Stimulated activated naive CD8-positive, alpha-beta T cell treated with anti-CD3 and anti-CD28 coated beads, Interleukin-15, Interleukin-2, amounts not matched to agents 100 ng/mL and 50 ng/mL, for 24 hours (primary cell): ENCODE results near the gene MZB1.
A peak's percentile ranks its signal among the peaks of the same experiment; 100 is the strongest.

Source experiments
- H3K27ac Mint-ChIP-seq: one replicate; pipeline ENCODE4 v1.8.0; 2021; ENCODE audit warnings: mild to moderate bottlenecking, mixed read lengths
- H3K27me3 Mint-ChIP-seq: one replicate; pipeline ENCODE4 v1.8.0; 2021; ENCODE audit warnings: mixed read lengths
- H3K36me3 Mint-ChIP-seq: one replicate; pipeline ENCODE4 v1.8.0; 2021; ENCODE audit warnings: low read depth, mixed read lengths
- H3K4me1 Mint-ChIP-seq: one replicate; pipeline ENCODE4 v1.8.0; 2021; ENCODE audit warnings: low read depth, mixed read lengths
- H3K4me3 Mint-ChIP-seq: one replicate; pipeline ENCODE4 v1.8.0; 2021; ENCODE audit warnings: mild to moderate bottlenecking, mixed read lengths
- H3K9me3 Mint-ChIP-seq: one replicate; pipeline ENCODE4 v1.8.0; 2021; ENCODE audit warnings: mixed read lengths

The MZB1 gene

DNA sequence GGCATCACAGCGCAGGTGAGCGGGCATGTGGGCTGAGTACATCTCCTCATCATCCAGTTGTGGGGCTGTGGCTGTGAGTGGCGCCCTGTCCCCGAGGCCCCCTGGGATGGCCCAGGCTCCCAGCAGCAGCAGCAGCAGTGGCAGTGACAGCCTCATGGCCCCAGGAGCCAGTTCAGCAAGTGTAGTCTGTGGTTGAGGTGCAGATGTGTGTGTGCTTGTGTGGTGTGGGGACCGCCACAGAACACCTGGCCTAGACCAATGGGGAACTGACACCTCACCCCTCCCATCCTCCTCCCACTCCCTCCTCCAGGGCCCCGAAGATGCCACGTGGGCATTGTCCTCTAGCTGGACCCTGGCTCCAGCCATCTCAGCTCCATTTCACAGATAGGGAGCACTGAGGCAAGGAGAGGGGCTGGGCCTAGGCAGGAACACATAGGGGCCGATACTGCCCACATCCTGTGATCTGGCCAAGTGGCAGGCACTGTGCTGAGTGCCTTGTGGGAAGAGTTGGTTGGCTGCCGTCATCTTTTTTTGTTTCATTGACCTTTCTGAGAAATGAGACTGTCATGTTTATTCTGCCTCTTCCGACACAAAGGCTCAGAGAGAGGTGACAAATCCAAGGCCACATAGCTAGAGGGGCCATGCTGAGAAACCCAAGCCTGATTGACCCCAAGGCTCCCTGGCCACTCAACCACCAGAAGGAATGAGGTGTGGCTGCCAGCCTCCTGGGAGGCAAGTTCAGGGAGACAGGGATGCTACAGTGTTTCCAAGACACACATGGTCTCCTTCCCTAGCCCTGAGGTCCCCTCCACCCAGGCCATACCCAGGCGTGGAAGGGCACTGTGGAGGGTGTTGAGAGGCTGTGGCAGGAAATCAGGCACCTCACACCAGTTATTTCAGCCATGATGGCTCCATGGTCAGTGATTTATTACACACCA, at the start of gene MZB1:
Gene MZB1 (minus strand): TSS at position 213 of the 938 bp plus-strand sequence. CDS start 57 bp downstream, at position 156.
- H3K9me3 Mint-ChIP-seq, result no peaks in the 10 kb centered on the region
- H3K27ac Mint-ChIP-seq, result peak within 1 kb of the TSS; percentile 98
- H3K27me3 Mint-ChIP-seq, result no peaks in the 10 kb centered on the region
- no peaks in the 10 kb centered on the region for H3K36me3 Mint-ChIP-seq
- H3K4me1 Mint-ChIP-seq, result peaks cover 67% of the 10 kb centered on the region
- H3K4me3 Mint-ChIP-seq, result peak within 1 kb of the TSS; percentile 95

DNA sequence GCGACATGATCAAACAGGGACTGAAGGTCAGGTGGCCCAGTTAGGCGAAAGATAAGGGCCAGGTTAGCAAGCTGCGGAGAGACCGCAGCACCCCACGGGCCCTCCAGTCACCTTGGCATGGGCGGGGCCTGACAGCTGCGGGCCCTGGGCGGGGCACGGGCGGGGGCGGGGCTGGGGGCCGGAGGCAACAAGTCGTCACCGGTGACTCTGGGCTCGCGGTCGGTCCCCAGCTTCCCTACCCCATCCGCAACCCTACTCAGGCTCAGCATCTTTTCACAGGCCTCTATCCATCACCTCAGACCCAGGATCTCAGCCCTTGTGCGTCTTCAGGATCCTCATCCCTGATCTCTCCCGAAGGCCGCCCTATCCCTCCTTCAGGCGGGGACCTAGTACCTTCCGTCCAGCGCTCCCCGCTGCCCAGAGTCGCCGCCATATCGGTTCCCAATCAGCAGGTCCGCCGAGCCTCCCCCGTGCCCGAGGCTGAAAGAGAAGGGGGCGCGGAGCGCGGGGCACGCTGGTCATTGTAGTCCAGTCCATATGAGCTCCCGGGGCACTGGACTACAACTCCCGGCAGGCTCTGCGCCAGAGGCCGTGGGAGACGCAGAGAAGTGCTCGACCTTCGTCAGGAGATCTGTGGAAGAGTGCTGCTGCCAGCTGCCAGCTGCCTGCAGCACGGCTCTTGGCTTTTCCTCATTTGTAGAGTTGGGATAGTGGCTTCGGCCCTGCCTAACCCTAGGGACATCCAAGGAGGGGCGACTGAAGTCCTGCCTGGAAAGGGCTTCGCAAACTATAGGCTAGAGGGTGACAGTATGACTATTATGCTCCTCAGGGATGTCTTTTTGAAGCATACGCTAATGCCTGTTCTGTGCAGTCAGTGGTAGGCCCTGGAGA, 49.5 kb upstream of the MZB1 start, which contains the start of gene DNAJC18:
Gene DNAJC18 (minus strand): TSS at position 513 of the 891 bp plus-strand sequence. CDS start 80 bp downstream, at position 433.
- Mint-ChIP-seq H3K9me3 (no peaks in the 10 kb centered on the region), H3K27me3 (no peaks in the 10 kb centered on the region), H3K36me3 (peaks cover 21% of the 10 kb centered on the region), H3K27ac (peak within 1 kb of the TSS; percentile 99), H3K4me3 (peak within 1 kb of the TSS; percentile 99), H3K4me1 (peaks cover 55% of the 10 kb centered on the region)

GRCh38 chr5:139438707-139439012, 48.9 kb upstream of the MZB1 start:
- peak overlapping the region; percentile 99 for H3K4me3 Mint-ChIP-seq
- H3K27ac Mint-ChIP-seq, result peak overlapping the region; percentile 99
- H3K36me3 Mint-ChIP-seq, result peaks cover 22% of the 10 kb centered on the region
- no peaks in the 10 kb centered on the region for H3K9me3 Mint-ChIP-seq
- H3K27me3 Mint-ChIP-seq, result no peaks in the 10 kb centered on the region
- H3K4me1 Mint-ChIP-seq, result peaks cover 49% of the 10 kb centered on the region

DNA sequence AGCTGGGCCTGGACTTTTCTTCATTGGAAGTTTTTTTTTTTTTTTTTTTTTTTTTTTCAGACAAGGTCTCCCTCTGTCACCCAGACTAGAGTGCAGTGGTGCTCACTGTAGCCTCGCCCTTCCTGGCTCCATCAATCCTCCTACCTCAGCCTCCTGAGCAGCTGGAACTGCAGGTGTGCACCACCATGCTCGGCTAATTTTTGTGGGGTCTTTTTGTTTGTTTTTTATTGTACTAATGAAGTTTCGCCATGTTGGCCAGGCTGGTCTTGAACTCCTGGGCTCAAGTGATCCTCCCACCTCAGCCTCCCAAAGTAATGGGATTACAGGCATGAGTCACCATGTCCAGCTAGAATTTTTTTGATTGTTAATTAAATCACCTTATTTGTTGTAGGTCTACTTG, 46.0 kb upstream of the MZB1 start:
- Mint-ChIP-seq H3K27ac (no peak overlapping the region), H3K4me1 (peaks cover 36% of the 10 kb centered on the region), H3K36me3 (peaks cover 27% of the 10 kb centered on the region), H3K9me3 (no peaks in the 10 kb centered on the region), H3K4me3 (no peak overlapping the region), H3K27me3 (no peaks in the 10 kb centered on the region)

- no peak overlapping the region for H3K4me3 Mint-ChIP-seq
- no peak overlapping the region for H3K27ac Mint-ChIP-seq
- H3K9me3 Mint-ChIP-seq, result no peaks in the 10 kb centered on the region
- H3K36me3 Mint-ChIP-seq, result peaks cover 22% of the 10 kb centered on the region
- H3K4me1 Mint-ChIP-seq, result peaks cover 13% of the 10 kb centered on the region
- no peaks in the 10 kb centered on the region for H3K27me3 Mint-ChIP-seq
Observed at GRCh38 chr5:139431706-139432105, 42.0 kb upstream of the MZB1 start.

GRCh38 chr5:139430015-139430414, 40.3 kb upstream of the MZB1 start:
- H3K27ac Mint-ChIP-seq, result no peak overlapping the region
- H3K4me3 Mint-ChIP-seq, result no peak overlapping the region
- no peaks in the 10 kb centered on the region for H3K9me3 Mint-ChIP-seq
- peaks cover 11% of the 10 kb centered on the region for H3K4me1 Mint-ChIP-seq
- no peaks in the 10 kb centered on the region for H3K27me3 Mint-ChIP-seq
- peaks cover 26% of the 10 kb centered on the region for H3K36me3 Mint-ChIP-seq

DNA sequence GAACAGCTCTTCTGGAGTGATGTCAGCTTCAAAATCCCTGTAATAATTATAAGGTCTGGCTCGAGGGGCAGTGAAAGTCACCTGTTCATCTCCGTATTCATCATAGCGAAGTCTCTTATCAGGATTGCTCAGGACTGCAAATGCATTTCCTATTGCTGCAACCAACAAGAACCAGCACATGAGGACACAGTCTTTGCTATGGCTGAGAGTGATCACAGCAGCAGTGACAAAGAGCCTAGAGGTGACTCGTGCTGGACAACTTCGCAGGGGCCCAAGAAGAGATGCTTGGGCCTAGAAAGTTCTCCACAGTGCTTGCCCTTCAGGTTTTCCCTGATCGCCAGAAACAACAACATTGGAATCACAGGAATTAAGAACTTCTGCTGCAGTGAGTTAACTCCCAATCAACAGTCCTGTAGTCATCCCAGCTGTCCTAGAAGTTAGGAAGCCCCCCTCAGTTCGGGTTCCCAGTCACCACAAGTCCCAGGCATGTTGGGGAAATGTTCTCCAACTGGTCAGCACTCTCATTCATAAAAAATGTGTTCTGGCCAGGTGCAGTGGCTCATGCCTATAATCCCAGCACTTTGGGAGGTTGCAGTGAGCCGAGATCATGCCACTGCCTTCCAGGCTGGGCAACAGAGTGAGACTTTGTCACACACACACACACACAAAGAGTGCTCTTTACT, 36.6 kb upstream of the MZB1 start:
- H3K27ac Mint-ChIP-seq, result no peak overlapping the region
- H3K9me3 Mint-ChIP-seq, result no peaks in the 10 kb centered on the region
- peaks cover 17% of the 10 kb centered on the region for H3K4me1 Mint-ChIP-seq
- H3K4me3 Mint-ChIP-seq, result no peak overlapping the region
- H3K36me3 Mint-ChIP-seq, result peaks cover 34% of the 10 kb centered on the region
- H3K27me3 Mint-ChIP-seq, result no peaks in the 10 kb centered on the region

DNA sequence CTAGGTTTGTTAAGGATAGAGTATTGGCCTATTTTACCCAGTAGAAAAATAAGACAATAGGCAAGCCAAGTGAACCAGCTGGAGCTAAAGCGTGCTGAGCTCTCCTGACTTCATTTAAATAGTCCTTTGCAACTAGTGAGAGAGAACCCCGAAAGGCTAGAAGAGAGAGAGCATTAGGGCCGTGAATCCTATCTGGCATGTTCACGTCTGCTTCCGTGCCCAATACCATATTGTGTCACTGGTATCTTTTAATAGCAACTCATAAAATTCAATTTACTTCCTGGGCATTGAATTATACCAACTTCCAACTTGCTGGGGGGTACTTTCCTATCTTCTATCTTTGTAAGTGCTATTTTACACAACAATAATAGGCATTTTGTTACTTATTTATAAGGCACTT, 35.8 kb upstream of the MZB1 start:
- H3K27me3 Mint-ChIP-seq, result no peaks in the 10 kb centered on the region
- no peaks in the 10 kb centered on the region for H3K9me3 Mint-ChIP-seq
- H3K4me3 Mint-ChIP-seq, result no peak overlapping the region
- peaks cover 38% of the 10 kb centered on the region for H3K36me3 Mint-ChIP-seq
- H3K27ac Mint-ChIP-seq, result no peak overlapping the region
- peaks cover 15% of the 10 kb centered on the region for H3K4me1 Mint-ChIP-seq

DNA sequence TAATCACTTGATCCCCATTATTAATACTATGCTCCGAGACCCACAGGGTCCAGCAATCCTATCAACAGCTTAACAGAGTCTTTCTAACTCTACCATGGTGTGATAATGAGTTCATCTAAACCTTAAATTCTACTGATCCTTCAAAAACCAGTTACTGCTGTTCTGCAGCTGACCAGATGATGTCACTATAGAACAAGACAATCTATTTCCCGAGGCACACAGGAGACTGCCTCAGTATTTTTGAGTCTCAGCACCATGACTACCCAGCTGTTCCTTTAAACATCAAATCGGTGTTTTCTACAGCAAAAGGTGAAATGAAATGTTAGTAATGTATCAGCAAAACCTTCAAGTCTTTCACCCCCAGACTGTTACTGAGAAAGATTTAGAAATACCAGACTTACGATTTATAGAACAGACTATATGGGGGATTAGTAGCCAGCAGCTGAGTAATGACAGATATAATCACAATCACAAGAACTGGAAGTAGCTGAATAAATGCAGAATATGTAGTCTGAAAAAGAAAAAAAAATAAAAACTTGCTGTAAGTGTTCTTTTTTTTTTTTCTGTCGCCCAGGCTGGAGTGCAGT, 32.7 kb upstream of the MZB1 start:
- H3K4me3 Mint-ChIP-seq, result no peak overlapping the region
- peaks cover 56% of the 10 kb centered on the region for H3K36me3 Mint-ChIP-seq
- H3K9me3 Mint-ChIP-seq, result no peaks in the 10 kb centered on the region
- H3K27me3 Mint-ChIP-seq, result no peaks in the 10 kb centered on the region
- peaks cover 15% of the 10 kb centered on the region for H3K4me1 Mint-ChIP-seq
- no peak overlapping the region for H3K27ac Mint-ChIP-seq

- peaks cover 44% of the 10 kb centered on the region for H3K4me1 Mint-ChIP-seq
- no peak overlapping the region for H3K27ac Mint-ChIP-seq
- peaks cover 57% of the 10 kb centered on the region for H3K36me3 Mint-ChIP-seq
- no peaks in the 10 kb centered on the region for H3K9me3 Mint-ChIP-seq
- no peaks in the 10 kb centered on the region for H3K27me3 Mint-ChIP-seq
- no peak overlapping the region for H3K4me3 Mint-ChIP-seq
Observed at GRCh38 chr5:139419226-139420192, 29.8 kb upstream of the MZB1 start.

DNA sequence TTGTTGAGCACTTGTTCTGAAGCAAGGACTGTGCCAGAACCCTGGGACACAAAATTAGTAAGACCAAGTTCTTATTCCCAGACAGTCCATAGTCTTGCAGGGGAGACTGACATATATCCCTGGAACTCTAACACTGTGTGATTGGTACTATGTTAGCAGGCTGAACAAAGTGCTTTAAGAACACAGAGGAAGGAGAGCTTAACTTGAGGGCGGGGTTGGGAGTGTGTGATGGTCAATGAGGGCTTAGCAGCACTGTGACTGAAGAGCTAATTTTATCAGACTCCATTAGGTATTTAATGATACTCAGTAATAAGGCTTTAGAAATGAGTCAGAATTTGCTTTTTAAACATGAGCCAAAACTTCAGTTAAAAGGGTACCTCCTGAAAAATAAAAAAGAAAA, 29.1 kb upstream of the MZB1 start:
- H3K36me3 Mint-ChIP-seq, result peaks cover 56% of the 10 kb centered on the region
- peaks cover 52% of the 10 kb centered on the region for H3K4me1 Mint-ChIP-seq
- no peak overlapping the region for H3K27ac Mint-ChIP-seq
- H3K4me3 Mint-ChIP-seq, result no peak overlapping the region
- H3K27me3 Mint-ChIP-seq, result no peaks in the 10 kb centered on the region
- H3K9me3 Mint-ChIP-seq, result no peaks in the 10 kb centered on the region

GRCh38 chr5:139417214-139417613, 27.5 kb upstream of the MZB1 start:
- H3K36me3 Mint-ChIP-seq, result peaks cover 60% of the 10 kb centered on the region
- peak overlapping the region; percentile 80 for H3K27ac Mint-ChIP-seq
- peak overlapping the region; percentile 17 for H3K4me3 Mint-ChIP-seq
- H3K27me3 Mint-ChIP-seq, result no peaks in the 10 kb centered on the region
- H3K9me3 Mint-ChIP-seq, result no peaks in the 10 kb centered on the region
- H3K4me1 Mint-ChIP-seq, result peaks cover 62% of the 10 kb centered on the region

- Mint-ChIP-seq H3K27me3 (no peaks in the 10 kb centered on the region), H3K4me1 (peaks cover 60% of the 10 kb centered on the region), H3K27ac (peak overlapping the region; percentile 87), H3K9me3 (no peaks in the 10 kb centered on the region), H3K4me3 (no peak overlapping the region), H3K36me3 (peaks cover 58% of the 10 kb centered on the region)
Observed at GRCh38 chr5:139416651-139417050, 26.9 kb upstream of the MZB1 start.
